ENCODE results near the gene MYH15. TPM values are rescaled to one million over a fixed set of nuclear protein-coding genes. Genes with fewer than 3 reads are reported as not detected.

MYH15 gene
- polyA plus RNA-seq, 3 donors: not detected

- TF ChIP-seq CTCF (IDR thresholded peaks at IDR 0.05): no peak
- H3K4me3 ChIP-seq (replicated peaks in 1 of 3; ENCODE audit: low read depth in 2 of 3, low read length in 3 of 3): no peak overlapping the region
- H3K36me3 ChIP-seq (replicated peaks in 1 of 2; ENCODE audit: control insufficient read depth in 1 of 2, insufficient read depth in 2 of 2, low read length in 2 of 2): no peaks in the 10 kb centered on the region
- H3K79me2 ChIP-seq (ENCODE audit: insufficient read depth, low read length): no peaks in the 10 kb centered on the region
- no peaks in the 10 kb centered on the region for H3K4me1 ChIP-seq (ENCODE audit: control insufficient read depth in 1 of 2, insufficient read depth in 2 of 2, low read length in 2 of 2)
- no peaks in the 10 kb centered on the region for H3K9me3 ChIP-seq (replicated peaks in 1 of 2; ENCODE audit: control insufficient read depth in 1 of 2, insufficient read depth in 1 of 2, low read length in 2 of 2)
- no peak overlapping the region for H3K27ac Mint-ChIP-seq
- no peak overlapping the region for H3K9ac ChIP-seq (ENCODE audit: insufficient read depth, low read length, poor library complexity, severe bottlenecking)
- H3K4me1 Mint-ChIP-seq: no peaks in the 10 kb centered on the region
- DNase-seq: no peak
- H2AFZ ChIP-seq (ENCODE audit: insufficient read depth, low read depth, low read length, poor library complexity, severe bottlenecking): no peak overlapping the region
- no peaks in the 10 kb centered on the region for H3K27me3 ChIP-seq (ENCODE audit: control insufficient read depth in 2 of 2, insufficient read depth in 2 of 2, low read length in 2 of 2)
- no peaks in the 10 kb centered on the region for H3K36me3 Mint-ChIP-seq
- H3K9me3 Mint-ChIP-seq: peaks cover 0 to 3% (median 0%) of the 10 kb centered on the region in 7 donors
- H3K27ac ChIP-seq (ENCODE audit: low read depth in 1 of 2, low read length in 2 of 2): no peak overlapping the region
- intact Hi-C loops (cut with micrococcal nuclease): no loop called here
- H4K20me1 ChIP-seq (ENCODE audit: insufficient read depth, low read length): no peaks in the 10 kb centered on the region
- H3K4me2 ChIP-seq (replicated peaks; ENCODE audit: extremely low read depth, low read length, poor library complexity, severe bottlenecking): no peak overlapping the region
- H3K27me3 Mint-ChIP-seq (ENCODE audit: low read depth in 3 of 3): no peaks in the 10 kb centered on the region
- 96% methylated on average over 3 of the region's 4 CpGs for WGBS (ENCODE audit: insufficient coverage)
- no peak overlapping the region for H3K4me3 Mint-ChIP-seq
Measured at GRCh38 chr3:108378153-108378951, 132.0 kb downstream of the MYH15 start.

- no peak for DNase-seq
- Histone ChIP-seq H3K27me3 (ENCODE audit: control insufficient read depth in 2 of 2, insufficient read depth in 2 of 2, low read length in 2 of 2) (no peaks in the 10 kb centered on the region), H3K36me3 (replicated peaks in 1 of 2; ENCODE audit: control insufficient read depth in 1 of 2, insufficient read depth in 2 of 2, low read length in 2 of 2) (no peaks in the 10 kb centered on the region), H3K9me3 (replicated peaks in 1 of 2; ENCODE audit: control insufficient read depth in 1 of 2, insufficient read depth in 1 of 2, low read length in 2 of 2) (no peaks in the 10 kb centered on the region), H3K9ac (ENCODE audit: insufficient read depth, low read length, poor library complexity, severe bottlenecking) (no peak overlapping the region), H3K4me3 (replicated peaks in 1 of 3; ENCODE audit: low read depth in 2 of 3, low read length in 3 of 3) (no peak overlapping the region), H4K20me1 (ENCODE audit: insufficient read depth, low read length) (no peaks in the 10 kb centered on the region), H3K4me1 (ENCODE audit: control insufficient read depth in 1 of 2, insufficient read depth in 2 of 2, low read length in 2 of 2) (no peaks in the 10 kb centered on the region), H3K27ac (ENCODE audit: low read depth in 1 of 2, low read length in 2 of 2) (no peak overlapping the region), H2AFZ (ENCODE audit: insufficient read depth, low read depth, low read length, poor library complexity, severe bottlenecking) (no peak overlapping the region), H3K79me2 (ENCODE audit: insufficient read depth, low read length) (no peaks in the 10 kb centered on the region), H3K4me2 (replicated peaks; ENCODE audit: extremely low read depth, low read length, poor library complexity, severe bottlenecking) (no peak overlapping the region)
- no peak for TF ChIP-seq CTCF (IDR thresholded peaks at IDR 0.05)
- intact Hi-C loops (cut with micrococcal nuclease): no loop called here
- no peak overlapping the region for H3K4me3 Mint-ChIP-seq
- WGBS (ENCODE audit: insufficient coverage): 89% methylated on average over 1 of the region's 1 CpG
- no peaks in the 10 kb centered on the region for H3K36me3 Mint-ChIP-seq
- H3K9me3 Mint-ChIP-seq: peaks cover 0 to 6% (median 2%) of the 10 kb centered on the region in 7 donors
- H3K4me1 Mint-ChIP-seq: no peaks in the 10 kb centered on the region
- no peaks in the 10 kb centered on the region for H3K27me3 Mint-ChIP-seq (ENCODE audit: low read depth in 3 of 3)
- H3K27ac Mint-ChIP-seq: no peak overlapping the region
Measured at GRCh38 chr3:108377384-108377783, 133.0 kb downstream of the MYH15 start.

Measured in CD14-positive monocyte (primary cell).